ENCODE measurements around the gene CREBBP.
"Not testable (repeated sequence)": the region's sequence is repeated elsewhere in the genome, so short reads cannot be mapped to it uniquely, and the experiment has no call there.

The CREBBP gene

GRCh38 chr16:3880623-3881498, at the start of gene CREBBP:
Gene CREBBP (minus strand): TSS chr16:3880713. CDS start chr16:3879916, 797 bp downstream.
- H2AFZ ChIP-seq (ENCODE audit: low read depth) = peak within 1 kb of the TSS; percentile 84

GRCh38 chr16:3927147-3927546, 46.6 kb upstream of the CREBBP start:
- H3K9ac ChIP-seq; H3K79me2 ChIP-seq (ENCODE audit: insufficient read depth, low read depth); H3K4me1 ChIP-seq (ENCODE audit: low read depth, poor library complexity, severe bottlenecking); H3K4me3 ChIP-seq (IDR thresholded peaks at IDR 0.05; ENCODE audit: insufficient read depth, low read depth, low read length); H3K4me2 ChIP-seq; H3K27me3 ChIP-seq (ENCODE audit: insufficient read depth, low read depth); H3K27ac ChIP-seq; H4K20me1 ChIP-seq (ENCODE audit: insufficient read depth); H2AFZ ChIP-seq (ENCODE audit: low read depth); H3K36me3 ChIP-seq (ENCODE audit: insufficient read depth): not testable (repeated sequence)

More at GRCh38 chr16:3880623-3881498, at the start of gene CREBBP:
- Histone ChIP-seq H3K9ac (peak within 1 kb of the TSS; percentile 71; the same call in 1 of the 2 replicates), H3K36me3 (ENCODE audit: insufficient read depth) (no peaks in the 10 kb centered on the region), H4K20me1 (ENCODE audit: insufficient read depth) (peaks cover 32% of the 10 kb centered on the region), H3K79me2 (ENCODE audit: insufficient read depth, low read depth) (peaks cover 39% of the 10 kb centered on the region), H3K4me3 (IDR thresholded peaks at IDR 0.05; ENCODE audit: insufficient read depth, low read depth, low read length) (peak within 1 kb of the TSS; percentile 42), H3K4me1 (ENCODE audit: low read depth, poor library complexity, severe bottlenecking) (peaks cover 17% of the 10 kb centered on the region), H3K27ac (0 out of 2 replicates have a peak within 1 kb of the TSS, but pooled peaks have one; percentile 14), H3K27me3 (ENCODE audit: insufficient read depth, low read depth) (no peaks in the 10 kb centered on the region), H3K4me2 (peak within 1 kb of the TSS; percentile 90)
- TF ChIP-seq CTCF (conservative IDR thresholded peaks at IDR 0.05; ENCODE audit: low read depth, low read length) = no peak

GRCh38 chr16:3924763-3925162, 44.2 kb upstream of the CREBBP start:
- H3K36me3 ChIP-seq (ENCODE audit: insufficient read depth) = no peaks in the 10 kb centered on the region
- no peak overlapping the region for H3K27ac ChIP-seq
- no peaks in the 10 kb centered on the region for H4K20me1 ChIP-seq (ENCODE audit: insufficient read depth)
- no peaks in the 10 kb centered on the region for H3K4me1 ChIP-seq (ENCODE audit: low read depth, poor library complexity, severe bottlenecking)
- no peaks in the 10 kb centered on the region for H3K27me3 ChIP-seq (ENCODE audit: insufficient read depth, low read depth)
- no peak overlapping the region for H3K4me2 ChIP-seq
- no peak for TF ChIP-seq CTCF (conservative IDR thresholded peaks at IDR 0.05; ENCODE audit: low read depth, low read length)
- H2AFZ ChIP-seq (ENCODE audit: low read depth) = no peak overlapping the region
- H3K9ac ChIP-seq = no peak overlapping the region
- no peaks in the 10 kb centered on the region for H3K79me2 ChIP-seq (ENCODE audit: insufficient read depth, low read depth)
- no peak overlapping the region for H3K4me3 ChIP-seq (IDR thresholded peaks at IDR 0.05; ENCODE audit: insufficient read depth, low read depth, low read length)

GRCh38 chr16:3922241-3922640, 41.7 kb upstream of the CREBBP start:
- no peak overlapping the region for H3K9ac ChIP-seq
- no peak for TF ChIP-seq CTCF (conservative IDR thresholded peaks at IDR 0.05; ENCODE audit: low read depth, low read length)
- no peak overlapping the region for H2AFZ ChIP-seq (ENCODE audit: low read depth)
- no peaks in the 10 kb centered on the region for H3K27me3 ChIP-seq (ENCODE audit: insufficient read depth, low read depth)
- no peaks in the 10 kb centered on the region for H3K36me3 ChIP-seq (ENCODE audit: insufficient read depth)
- no peak overlapping the region for H3K4me3 ChIP-seq (IDR thresholded peaks at IDR 0.05; ENCODE audit: insufficient read depth, low read depth, low read length)
- no peak overlapping the region for H3K27ac ChIP-seq
- H3K79me2 ChIP-seq (ENCODE audit: insufficient read depth, low read depth) = no peaks in the 10 kb centered on the region
- no peak overlapping the region for H3K4me2 ChIP-seq
- H3K4me1 ChIP-seq (ENCODE audit: low read depth, poor library complexity, severe bottlenecking) = no peaks in the 10 kb centered on the region
- no peaks in the 10 kb centered on the region for H4K20me1 ChIP-seq (ENCODE audit: insufficient read depth)

GRCh38 chr16:3920206-3920605, 39.7 kb upstream of the CREBBP start:
- H3K4me3 ChIP-seq (IDR thresholded peaks at IDR 0.05; ENCODE audit: insufficient read depth, low read depth, low read length) = no peak overlapping the region
- H3K4me1 ChIP-seq (ENCODE audit: low read depth, poor library complexity, severe bottlenecking) = no peaks in the 10 kb centered on the region
- no peak overlapping the region for H2AFZ ChIP-seq (ENCODE audit: low read depth)
- H4K20me1 ChIP-seq (ENCODE audit: insufficient read depth) = no peaks in the 10 kb centered on the region
- H3K9ac ChIP-seq = no peak overlapping the region
- H3K79me2 ChIP-seq (ENCODE audit: insufficient read depth, low read depth) = no peaks in the 10 kb centered on the region
- TF ChIP-seq CTCF (conservative IDR thresholded peaks at IDR 0.05; ENCODE audit: low read depth, low read length) = no peak
- H3K27me3 ChIP-seq (ENCODE audit: insufficient read depth, low read depth) = no peaks in the 10 kb centered on the region
- no peak overlapping the region for H3K27ac ChIP-seq
- H3K36me3 ChIP-seq (ENCODE audit: insufficient read depth) = no peaks in the 10 kb centered on the region
- no peak overlapping the region for H3K4me2 ChIP-seq
